ENCODE measurements around the gene HOXB8.

The HOXB8 gene

DNA sequence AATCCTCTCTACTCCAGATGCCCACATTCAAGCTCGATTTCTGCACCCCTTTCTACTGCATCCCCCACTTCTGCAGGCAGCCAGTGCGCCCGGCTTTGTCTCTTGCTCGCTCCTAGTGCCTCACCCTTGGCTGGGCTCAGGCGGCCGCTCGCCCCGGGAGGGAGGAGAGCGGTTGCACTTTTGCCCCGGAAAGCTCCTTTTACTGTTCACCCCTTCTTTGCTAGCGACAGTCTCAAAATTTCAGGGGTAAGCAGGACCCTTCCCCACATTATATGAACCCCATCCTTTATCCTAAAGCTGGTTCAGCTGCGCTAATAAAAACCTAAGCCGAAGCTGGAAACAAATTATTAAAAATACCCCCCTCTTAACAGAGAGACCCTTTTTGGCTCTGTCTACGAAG is 22.5 kb downstream of the HOXB8 start:
- TF ChIP-seq SNAI2 (CRISPR knock-in tag; IDR thresholded peaks at IDR 0.05): no peak
- TF ChIP-seq OSR1 (CRISPR knock-in tag; IDR thresholded peaks at IDR 0.05): no peak
- TF ChIP-seq GLIS3 (CRISPR knock-in tag; IDR thresholded peaks at IDR 0.05): no peak
- no peak for TF ChIP-seq ARNTL (CRISPR knock-in tag; IDR thresholded peaks at IDR 0.05; ENCODE audit: borderline replicate concordance, low read depth)
- TF ChIP-seq, protein P1, sequence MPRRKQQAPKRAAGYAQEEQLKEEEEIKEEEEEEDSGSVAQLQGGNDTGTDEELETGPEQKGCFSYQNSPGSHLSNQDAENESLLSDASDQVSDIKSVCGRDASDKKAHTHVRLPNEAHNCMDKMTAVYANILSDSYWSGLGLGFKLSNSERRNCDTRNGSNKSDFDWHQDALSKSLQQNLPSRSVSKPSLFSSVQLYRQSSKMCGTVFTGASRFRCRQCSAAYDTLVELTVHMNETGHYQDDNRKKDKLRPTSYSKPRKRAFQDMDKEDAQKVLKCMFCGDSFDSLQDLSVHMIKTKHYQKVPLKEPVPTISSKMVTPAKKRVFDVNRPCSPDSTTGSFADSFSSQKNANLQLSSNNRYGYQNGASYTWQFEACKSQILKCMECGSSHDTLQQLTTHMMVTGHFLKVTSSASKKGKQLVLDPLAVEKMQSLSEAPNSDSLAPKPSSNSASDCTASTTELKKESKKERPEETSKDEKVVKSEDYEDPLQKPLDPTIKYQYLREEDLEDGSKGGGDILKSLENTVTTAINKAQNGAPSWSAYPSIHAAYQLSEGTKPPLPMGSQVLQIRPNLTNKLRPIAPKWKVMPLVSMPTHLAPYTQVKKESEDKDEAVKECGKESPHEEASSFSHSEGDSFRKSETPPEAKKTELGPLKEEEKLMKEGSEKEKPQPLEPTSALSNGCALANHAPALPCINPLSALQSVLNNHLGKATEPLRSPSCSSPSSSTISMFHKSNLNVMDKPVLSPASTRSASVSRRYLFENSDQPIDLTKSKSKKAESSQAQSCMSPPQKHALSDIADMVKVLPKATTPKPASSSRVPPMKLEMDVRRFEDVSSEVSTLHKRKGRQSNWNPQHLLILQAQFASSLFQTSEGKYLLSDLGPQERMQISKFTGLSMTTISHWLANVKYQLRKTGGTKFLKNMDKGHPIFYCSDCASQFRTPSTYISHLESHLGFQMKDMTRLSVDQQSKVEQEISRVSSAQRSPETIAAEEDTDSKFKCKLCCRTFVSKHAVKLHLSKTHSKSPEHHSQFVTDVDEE (CRISPR knock-in tag; IDR thresholded peaks at IDR 0.05): peak; percentile 100
- no peak for TF ChIP-seq PPARA (CRISPR knock-in tag; IDR thresholded peaks at IDR 0.05; ENCODE audit: borderline replicate concordance)
- no peak for TF ChIP-seq ZNF70 (CRISPR knock-in tag; IDR thresholded peaks at IDR 0.05)
- no peak for TF ChIP-seq ZC3H10 (CRISPR knock-in tag; IDR thresholded peaks at IDR 0.05)
- TF ChIP-seq CSDC2 (CRISPR knock-in tag; IDR thresholded peaks at IDR 0.05): peak; percentile 100; the same call in 1 of the 2 replicates
- TF ChIP-seq, protein P2, sequence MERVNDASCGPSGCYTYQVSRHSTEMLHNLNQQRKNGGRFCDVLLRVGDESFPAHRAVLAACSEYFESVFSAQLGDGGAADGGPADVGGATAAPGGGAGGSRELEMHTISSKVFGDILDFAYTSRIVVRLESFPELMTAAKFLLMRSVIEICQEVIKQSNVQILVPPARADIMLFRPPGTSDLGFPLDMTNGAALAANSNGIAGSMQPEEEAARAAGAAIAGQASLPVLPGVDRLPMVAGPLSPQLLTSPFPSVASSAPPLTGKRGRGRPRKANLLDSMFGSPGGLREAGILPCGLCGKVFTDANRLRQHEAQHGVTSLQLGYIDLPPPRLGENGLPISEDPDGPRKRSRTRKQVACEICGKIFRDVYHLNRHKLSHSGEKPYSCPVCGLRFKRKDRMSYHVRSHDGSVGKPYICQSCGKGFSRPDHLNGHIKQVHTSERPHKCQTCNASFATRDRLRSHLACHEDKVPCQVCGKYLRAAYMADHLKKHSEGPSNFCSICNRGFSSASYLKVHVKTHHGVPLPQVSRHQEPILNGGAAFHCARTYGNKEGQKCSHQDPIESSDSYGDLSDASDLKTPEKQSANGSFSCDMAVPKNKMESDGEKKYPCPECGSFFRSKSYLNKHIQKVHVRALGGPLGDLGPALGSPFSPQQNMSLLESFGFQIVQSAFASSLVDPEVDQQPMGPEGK (CRISPR knock-in tag; IDR thresholded peaks at IDR 0.05; ENCODE audit: borderline replicate concordance): no peak
- TF ChIP-seq, protein P3, sequence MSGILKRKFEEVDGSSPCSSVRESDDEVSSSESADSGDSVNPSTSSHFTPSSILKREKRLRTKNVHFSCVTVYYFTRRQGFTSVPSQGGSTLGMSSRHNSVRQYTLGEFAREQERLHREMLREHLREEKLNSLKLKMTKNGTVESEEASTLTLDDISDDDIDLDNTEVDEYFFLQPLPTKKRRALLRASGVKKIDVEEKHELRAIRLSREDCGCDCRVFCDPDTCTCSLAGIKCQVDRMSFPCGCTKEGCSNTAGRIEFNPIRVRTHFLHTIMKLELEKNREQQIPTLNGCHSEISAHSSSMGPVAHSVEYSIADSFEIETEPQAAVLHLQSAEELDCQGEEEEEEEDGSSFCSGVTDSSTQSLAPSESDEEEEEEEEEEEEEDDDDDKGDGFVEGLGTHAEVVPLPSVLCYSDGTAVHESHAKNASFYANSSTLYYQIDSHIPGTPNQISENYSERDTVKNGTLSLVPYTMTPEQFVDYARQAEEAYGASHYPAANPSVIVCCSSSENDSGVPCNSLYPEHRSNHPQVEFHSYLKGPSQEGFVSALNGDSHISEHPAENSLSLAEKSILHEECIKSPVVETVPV (CRISPR knock-in tag; IDR thresholded peaks at IDR 0.05): no peak

DNA sequence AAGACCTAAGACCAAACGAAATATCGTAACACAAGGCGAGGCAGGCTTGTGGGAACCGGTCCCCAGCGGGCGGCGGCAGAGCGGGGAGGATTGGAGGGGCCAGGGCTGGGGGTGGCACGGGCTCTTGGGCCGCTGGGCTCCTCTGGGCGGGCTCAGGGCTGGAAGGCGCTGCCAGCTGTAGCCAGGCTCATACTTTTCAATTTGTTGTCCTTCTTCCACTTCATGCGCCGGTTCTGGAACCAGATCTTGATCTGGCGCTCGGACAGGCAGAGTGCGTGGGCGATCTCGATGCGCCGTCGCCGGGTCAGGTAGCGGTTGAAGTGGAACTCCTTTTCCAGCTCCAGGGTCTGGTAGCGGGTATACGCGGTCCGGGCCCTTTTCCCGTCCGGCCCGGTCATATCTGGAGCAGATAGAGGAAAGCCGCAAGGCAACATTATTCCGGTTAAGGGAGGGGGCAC is 23.0 kb downstream of the HOXB8 start:
- TF ChIP-seq, protein P1 (CRISPR knock-in tag; IDR thresholded peaks at IDR 0.05): no peak
- ATAC-seq: no peak

More for the DNA sequence above, 22.5 kb downstream of the HOXB8 start:
- no peak for ATAC-seq

DNA sequence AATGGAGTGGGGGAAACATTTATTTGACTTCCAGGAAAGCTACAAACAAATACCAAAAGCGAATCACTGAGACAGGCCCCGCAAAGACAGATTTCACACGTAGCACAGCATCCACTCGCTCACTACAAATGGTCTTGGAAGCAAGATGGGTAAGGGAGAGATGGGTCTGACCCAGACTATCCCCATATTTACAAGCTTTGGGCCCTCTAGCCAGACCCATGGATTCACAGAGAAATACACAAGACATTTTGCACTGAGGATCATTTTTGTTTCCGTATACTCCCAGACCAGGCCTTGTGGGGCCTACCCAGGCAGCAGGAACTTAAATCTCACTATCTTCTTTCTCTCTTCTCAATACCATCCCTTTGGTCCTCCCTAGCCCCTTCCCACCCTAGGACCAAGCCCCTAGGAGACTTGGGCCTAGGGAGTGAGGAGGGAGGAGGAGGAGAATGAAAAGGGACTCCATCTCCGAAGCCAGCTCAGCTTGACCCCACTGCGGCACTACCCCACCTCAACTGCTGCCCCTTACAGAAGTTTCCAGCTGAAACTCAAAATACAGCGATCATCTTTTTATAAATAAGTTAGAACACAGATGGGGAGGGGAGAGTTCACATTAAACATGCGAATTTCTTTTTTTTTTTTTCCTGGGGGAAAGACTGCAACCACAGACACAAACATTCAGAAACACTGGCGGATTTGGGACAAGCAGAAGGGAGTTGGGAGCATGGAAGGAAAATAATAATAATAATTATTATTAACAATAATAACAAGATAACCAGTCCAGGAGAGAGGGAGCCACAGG is 23.6 kb downstream of the HOXB8 start:
- ATAC-seq: no peak
- no peak for TF ChIP-seq TCF4 (CRISPR knock-in tag; IDR thresholded peaks at IDR 0.05; ENCODE audit: borderline replicate concordance)
- TF ChIP-seq, protein P4, sequence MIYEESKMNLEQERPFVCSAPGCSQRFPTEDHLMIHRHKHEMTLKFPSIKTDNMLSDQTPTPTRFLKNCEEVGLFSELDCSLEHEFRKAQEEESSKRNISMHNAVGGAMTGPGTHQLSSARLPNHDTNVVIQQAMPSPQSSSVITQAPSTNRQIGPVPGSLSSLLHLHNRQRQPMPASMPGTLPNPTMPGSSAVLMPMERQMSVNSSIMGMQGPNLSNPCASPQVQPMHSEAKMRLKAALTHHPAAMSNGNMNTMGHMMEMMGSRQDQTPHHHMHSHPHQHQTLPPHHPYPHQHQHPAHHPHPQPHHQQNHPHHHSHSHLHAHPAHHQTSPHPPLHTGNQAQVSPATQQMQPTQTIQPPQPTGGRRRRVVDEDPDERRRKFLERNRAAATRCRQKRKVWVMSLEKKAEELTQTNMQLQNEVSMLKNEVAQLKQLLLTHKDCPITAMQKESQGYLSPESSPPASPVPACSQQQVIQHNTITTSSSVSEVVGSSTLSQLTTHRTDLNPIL (CRISPR knock-in tag; IDR thresholded peaks at IDR 0.05; ENCODE audit: low read depth): no peak
- TF ChIP-seq ZFP3 (CRISPR knock-in tag; IDR thresholded peaks at IDR 0.05): no peak
- no peak for TF ChIP-seq ZFP30 (CRISPR knock-in tag; IDR thresholded peaks at IDR 0.05)
- TF ChIP-seq TOX (CRISPR knock-in tag; IDR thresholded peaks at IDR 0.05; ENCODE audit: borderline replicate concordance): no peak
- TF ChIP-seq OSR1 (CRISPR knock-in tag; IDR thresholded peaks at IDR 0.05): no peak
- no peak for TF ChIP-seq ZNF8 (CRISPR knock-in tag; IDR thresholded peaks at IDR 0.05)
- no peak for TF ChIP-seq ZNF565 (CRISPR knock-in tag; conservative IDR thresholded peaks at IDR 0.05; ENCODE audit: low read depth)
- TF ChIP-seq ESRRG (CRISPR knock-in tag; IDR thresholded peaks at IDR 0.05): no peak
- TF ChIP-seq, protein P1 (CRISPR knock-in tag; IDR thresholded peaks at IDR 0.05): peak; percentile 100
- TF ChIP-seq BACH2 (CRISPR knock-in tag; IDR thresholded peaks at IDR 0.05; ENCODE audit: borderline replicate concordance): no peak
- TF ChIP-seq CSDC2 (CRISPR knock-in tag; IDR thresholded peaks at IDR 0.05): peak; percentile 100; the same call in 1 of the 2 replicates
- TF ChIP-seq, protein P2 (CRISPR knock-in tag; IDR thresholded peaks at IDR 0.05; ENCODE audit: borderline replicate concordance): no peak
- no peak for TF ChIP-seq SNAI2 (CRISPR knock-in tag; IDR thresholded peaks at IDR 0.05)
- no peak for TF ChIP-seq PPARA (CRISPR knock-in tag; IDR thresholded peaks at IDR 0.05; ENCODE audit: borderline replicate concordance)
- TF ChIP-seq ISL1 (CRISPR knock-in tag; IDR thresholded peaks at IDR 0.05): no peak

Measured in SK-N-SH treated with all-trans-retinoic acid at 6 μM for 48 hours (cell line).